Fibroblast of skin of scalp (primary cell): Measurements from ENCODE around the gene MGMT.

ENCODE experiments used
- DNase-seq: peaks from one replicate; pipeline ENCODE4 v3.0.0-alpha.2; 2013

MGMT gene

DNA sequence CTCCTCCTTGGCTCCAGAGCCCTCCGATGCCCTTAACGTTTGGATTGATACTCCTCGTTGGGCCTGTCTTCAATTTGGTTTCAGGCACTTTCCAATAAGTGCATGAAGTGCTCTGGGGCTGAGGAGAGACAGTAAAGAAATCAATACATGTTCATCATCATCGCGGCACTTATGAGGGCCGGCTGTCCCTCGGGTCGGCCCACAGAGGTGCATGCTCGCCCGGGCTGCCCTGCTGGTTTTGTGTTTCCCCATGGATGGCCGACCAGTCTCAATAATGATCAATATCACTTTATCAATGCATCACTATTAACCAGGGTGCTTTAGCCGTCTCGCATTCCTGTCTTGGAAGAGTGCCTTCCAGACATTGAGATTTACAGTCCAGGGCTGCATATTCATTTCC is 342.8 kb downstream of the MGMT start:
- DNase-seq = no peak

DNA sequence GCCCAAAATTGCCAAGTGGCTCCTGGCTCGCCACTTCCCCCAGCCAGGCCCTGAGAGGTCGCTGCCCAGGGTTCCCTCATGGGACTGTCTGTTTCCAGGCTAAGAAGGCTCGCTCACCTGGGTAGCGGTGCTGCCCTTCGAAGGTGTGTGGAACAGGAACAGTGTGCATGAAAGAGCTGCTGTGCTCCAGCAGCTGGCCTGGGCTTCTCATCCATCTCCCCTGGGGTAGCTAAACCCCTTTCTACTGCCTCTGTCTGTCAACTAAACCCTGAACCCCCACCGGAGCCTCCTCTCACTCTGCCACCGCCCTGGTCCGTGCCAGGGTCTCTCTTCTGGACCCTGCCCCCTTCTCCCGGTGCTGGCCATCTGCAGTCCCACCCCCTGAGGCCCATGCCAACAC is 344.2 kb downstream of the MGMT start:
- no peak for DNase-seq

DNA sequence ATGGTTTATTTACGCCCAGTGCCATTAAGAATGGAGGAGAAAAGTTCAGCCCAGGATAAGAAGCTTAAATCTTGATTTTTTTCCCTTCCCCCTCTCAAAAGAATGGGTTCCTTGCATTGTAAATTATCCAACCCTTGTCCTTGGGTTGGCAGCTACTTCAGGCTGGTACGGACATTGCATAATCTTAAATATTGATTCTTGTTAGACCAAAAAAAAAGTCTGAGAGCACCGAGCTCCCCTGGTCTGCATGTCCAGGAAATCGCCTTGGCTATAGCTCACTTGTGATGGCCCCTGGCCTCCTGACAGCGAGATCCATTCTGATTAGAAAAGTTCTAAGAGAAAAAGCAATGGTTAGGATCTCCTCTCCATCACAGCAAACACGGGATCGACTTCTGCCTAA is 345.4 kb downstream of the MGMT start:
- no peak for DNase-seq

DNA sequence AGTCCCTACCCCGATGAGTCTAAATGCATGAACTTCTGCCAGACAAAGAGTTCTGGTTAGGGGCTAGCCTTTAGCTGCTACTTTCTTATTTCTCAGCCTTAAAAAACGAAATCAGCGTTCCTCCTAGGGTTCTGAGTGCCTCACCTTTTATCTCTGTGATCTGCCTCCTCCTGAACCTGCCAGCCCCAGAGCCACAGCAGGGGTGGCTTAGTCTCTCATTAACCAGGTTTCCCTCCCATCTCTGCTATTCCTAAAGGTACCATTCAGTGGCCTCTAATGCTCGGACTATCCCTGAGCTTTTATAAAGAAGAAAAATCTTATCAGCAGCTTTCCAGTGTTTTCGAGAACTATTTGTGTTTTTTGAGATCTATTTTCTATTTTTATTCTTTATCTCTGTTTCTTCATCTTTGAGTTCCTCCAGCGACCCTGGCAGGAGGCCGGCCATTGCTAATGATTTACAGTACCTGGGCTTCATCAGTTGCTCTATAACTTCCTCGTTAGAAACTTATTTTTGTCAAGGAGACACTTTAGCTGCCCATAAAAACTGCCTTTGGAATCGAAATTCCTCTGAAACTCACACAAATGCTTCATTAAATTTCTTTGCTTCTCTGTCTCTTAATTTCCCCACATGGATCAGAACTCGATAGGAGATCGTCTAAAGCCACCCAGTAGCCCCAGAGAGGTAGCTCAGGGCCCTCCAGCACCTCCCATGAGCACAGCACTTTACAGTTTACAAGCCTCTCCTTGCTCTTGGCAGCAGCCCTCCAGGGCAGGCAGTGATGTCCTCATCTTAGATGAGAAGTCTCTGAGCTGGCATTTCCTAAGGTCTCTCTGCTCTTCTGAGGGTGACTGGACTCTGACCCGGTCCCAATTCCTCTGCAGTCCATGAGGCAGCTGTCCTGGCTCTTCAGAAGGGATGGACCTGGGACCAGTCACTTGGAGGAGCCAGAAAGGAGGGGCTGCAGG is 347.9 kb downstream of the MGMT start:
- DNase-seq = no peak

GRCh38 chr10:129815898-129816655 is 349.0 kb downstream of the MGMT start:
- no peak for DNase-seq

DNA sequence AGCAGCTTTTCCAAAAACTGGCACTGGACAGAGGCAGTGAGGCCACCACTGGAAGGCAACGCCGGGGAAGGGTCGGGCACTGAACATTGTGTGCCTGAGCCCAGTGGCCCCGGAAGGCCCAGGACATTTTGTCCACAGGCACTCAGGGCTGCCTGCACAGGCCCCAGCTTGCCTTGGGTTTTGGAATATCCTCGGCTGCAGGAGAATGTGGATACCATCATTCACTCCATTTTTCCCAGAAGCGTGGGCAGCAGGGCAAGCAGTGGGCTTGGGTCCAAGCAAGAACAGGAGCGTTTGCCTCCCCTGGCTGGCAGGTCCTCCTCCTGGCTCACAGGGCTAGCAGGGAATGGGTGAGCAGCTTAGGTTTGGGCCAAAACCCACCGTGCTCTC is 349.6 kb downstream of the MGMT start:
- no peak for DNase-seq
